ENCODE measurements around the gene MDGA2. TPM values are rescaled to one million over a fixed set of nuclear protein-coding genes. Genes with fewer than 3 reads are reported as not detected.
A peak's percentile ranks its signal among the peaks of the same experiment; 100 is the strongest.

MDGA2 gene
- total and polyA plus RNA-seq, 9 of the 15 experiments (the other 6 are each of a cell fraction or from before 2014, with no cell fraction given) = 0.01 to 0.18 (median 0.03) TPM; not detected in 5

GRCh38 chr14:47720281-47720680 lies 44.9 kb upstream of the MDGA2 start:
- ATAC-seq (no peak), FAIRE-seq (no peak), DNase-seq (ENCODE audit: extremely low read depth in 1 of 4, low spot score in 3 of 4) (no peak)
- WGBS (ENCODE audit: insufficient coverage, low coverage, missing lambda C conversion rate) = 0% methylated on average over 4 of the region's 4 CpGs
- no peaks in the 10 kb centered on the region for H3K4me1 ChIP-seq (replicated peaks in 1 of 2; ENCODE audit: control insufficient read depth in 2 of 2, insufficient read depth in 2 of 2, low read length in 2 of 2)
- intact Hi-C loops (cut with micrococcal nuclease) (no loop called here), in situ Hi-C loops (cut with MboI) (no loop called here)
- no peak overlapping the region for H2AFZ ChIP-seq (ENCODE audit: low read depth, low read length)
- H4K20me1 ChIP-seq (replicated peaks; ENCODE audit: control insufficient read depth, insufficient read depth, low read length) = no peaks in the 10 kb centered on the region
- no TSS peak for BruUV-seq (replicated peaks)
- no peaks in the 10 kb centered on the region for H3K9me1 ChIP-seq (ENCODE audit: control insufficient read depth, insufficient read depth, low read length)
- no peak for TF ChIP-seq FOXK1 (CRISPR knock-in tag; IDR thresholded peaks at IDR 0.05; ENCODE audit: borderline replicate concordance)
- TF ChIP-seq ZNF316 (IDR thresholded peaks at IDR 0.05) = peak; percentile 30; the same call in 1 of the 2 replicates
- TF ChIP-seq MAFK (IDR thresholded peaks at IDR 0.05; ENCODE audit: low read length) = peak; percentile 34; the same call in 1 of the 2 replicates
- 0 out of 2 replicates have a peak, but pooled peaks have one; percentile 15 for TF ChIP-seq C11orf30 (IDR thresholded peaks at IDR 0.05; ENCODE audit: low read depth)
- no peaks in the 10 kb centered on the region for H3K79me2 ChIP-seq (ENCODE audit: control insufficient read depth, insufficient read depth, low read length)
- ChIA-PET POLR2A (no interaction called here), CTCF (ENCODE audit: low intra/inter-chr PET ratio) (no interaction called here)
- H3K9me3 ChIP-seq (replicated peaks; ENCODE audit: control insufficient read depth, insufficient read depth, low read depth, low read length) = no peaks in the 10 kb centered on the region
- no peaks in the 10 kb centered on the region for H3K36me3 ChIP-seq (ENCODE audit: control insufficient read depth, insufficient read depth, low read length)
- H3K27ac ChIP-seq (ENCODE audit: extremely low read depth, low read depth, low read length) = no peak overlapping the region
- no peaks in the 10 kb centered on the region for H3K27me3 ChIP-seq (ENCODE audit: control insufficient read depth in 2 of 2, insufficient read depth in 2 of 2, low read length in 2 of 2)
- no peak overlapping the region for H3K4me3 ChIP-seq
- no peak overlapping the region for H3K4me2 ChIP-seq (ENCODE audit: insufficient read depth, low read length)
- no peak overlapping the region for H3K9ac ChIP-seq (ENCODE audit: insufficient read depth in 1 of 2, low read depth in 2 of 2, low read length in 2 of 2)

GRCh38 chr14:47715330-47715729 lies 39.9 kb upstream of the MDGA2 start:
- Histone ChIP-seq H3K4me2 (ENCODE audit: insufficient read depth, low read length) (no peak overlapping the region), H2AFZ (ENCODE audit: low read depth, low read length) (no peak overlapping the region), H3K9ac (ENCODE audit: insufficient read depth in 1 of 2, low read depth in 2 of 2, low read length in 2 of 2) (no peak overlapping the region), H3K4me1 (replicated peaks in 1 of 2; ENCODE audit: control insufficient read depth in 2 of 2, insufficient read depth in 2 of 2, low read length in 2 of 2) (no peaks in the 10 kb centered on the region), H3K4me3 (no peak overlapping the region), H3K9me3 (replicated peaks; ENCODE audit: control insufficient read depth, insufficient read depth, low read depth, low read length) (no peaks in the 10 kb centered on the region), H3K27me3 (ENCODE audit: control insufficient read depth in 2 of 2, insufficient read depth in 2 of 2, low read length in 2 of 2) (no peaks in the 10 kb centered on the region), H3K36me3 (ENCODE audit: control insufficient read depth, insufficient read depth, low read length) (no peaks in the 10 kb centered on the region), H3K27ac (ENCODE audit: extremely low read depth, low read depth, low read length) (no peak overlapping the region), H3K79me2 (ENCODE audit: control insufficient read depth, insufficient read depth, low read length) (no peaks in the 10 kb centered on the region), H4K20me1 (replicated peaks; ENCODE audit: control insufficient read depth, insufficient read depth, low read length) (no peaks in the 10 kb centered on the region), H3K9me1 (ENCODE audit: control insufficient read depth, insufficient read depth, low read length) (no peaks in the 10 kb centered on the region)
- no TSS peak for BruUV-seq (replicated peaks)
- intact Hi-C loops (cut with micrococcal nuclease) = no loop called here
- CTCF ChIA-PET (ENCODE audit: low intra/inter-chr PET ratio) = no interaction called here
- no peak for DNase-seq (ENCODE audit: extremely low read depth in 1 of 4, low spot score in 3 of 4)
- POLR2A ChIA-PET = no interaction called here
- no peak for FAIRE-seq
- in situ Hi-C loops (cut with MboI) = no loop called here
- ATAC-seq = no peak
- WGBS (ENCODE audit: insufficient coverage, low coverage, missing lambda C conversion rate) = 0% methylated on average over 3 of the region's 3 CpGs
- TF ChIP-seq E2F3 (CRISPR knock-in tag; IDR thresholded peaks at IDR 0.05) (no peak), NR0B1 (IDR thresholded peaks at IDR 0.05; ENCODE audit: partially characterized antibody) (no peak), THRAP3 (IDR thresholded peaks at IDR 0.05; ENCODE audit: borderline replicate concordance) (no peak), HCFC1 (IDR thresholded peaks at IDR 0.05; ENCODE audit: low read depth, low read length) (no peak), TARDBP (IDR thresholded peaks at IDR 0.05) (no peak), TRIM25 (IDR thresholded peaks at IDR 0.05; ENCODE audit: borderline replicate concordance) (no peak), TSHZ1 (CRISPR knock-in tag; IDR thresholded peaks at IDR 0.05) (no peak)

All from K562 (cell line).